IMR-90 (cell line): Measurements from ENCODE around the gene ESYT1. TPM values are rescaled to one million over a fixed set of nuclear protein-coding genes. Genes with fewer than 3 reads are reported as not detected.

ENCODE experiments used
- ATAC-seq: fragments of 200-7000 bp; cut with Tn5 transposase; 2 replicates; pipeline ENCODE4 v1.9.1; 2020; ENCODE audit warnings: low read depth, mild to moderate bottlenecking, moderate library complexity
- BruUV-seq: library from RNA; stranded (reverse); fragments of 400-500 nt; replicated peaks from 2 replicates; lab custom pipeline; 2021; lab: Mats Ljungman, UMichigan
- CTCF ChIA-PET: fragments of 300-600 bp; formaldehyde crosslinking; extraction: SDS; loops from one replicate; lab custom pipeline; 2021; ENCODE audit warnings: antibody characterized with exemption; lab: Yijun Ruan, JAX
- POLR2A ChIA-PET: fragments of 300-600 bp; sonication (Branson Sonifier 250); formaldehyde crosslinking; loops from one replicate; lab custom pipeline; 2022; ENCODE audit warnings: antibody characterized with exemption; ENCODE audit not compliant: unreplicated experiment; lab: Charles Lee
- DNase-seq: peaks from one replicate; pipeline ENCODE4 v3.0.0; 2013
- H2AFZ ChIP-seq: replicated peaks from 2 replicates; pipeline ENCODE3; 2013; ENCODE audit warnings: low read length, mild to moderate bottlenecking; ENCODE audit not compliant: poor library complexity
- H2AK5ac ChIP-seq: 2 replicates; pipeline ENCODE4 v1.6.1; 2013; ENCODE audit warnings: low read depth, low read length, inconsistent platforms
- H2AK9ac ChIP-seq: replicated peaks from 2 replicates; pipeline ENCODE3; 2013; ENCODE audit warnings: mild to moderate bottlenecking, low read depth, low read length, moderate library complexity; ENCODE audit not compliant: poor library complexity
- H2BK120ac ChIP-seq: 2 replicates; pipeline ENCODE4 v1.6.1; 2013; ENCODE audit warnings: low read depth, low read length, inconsistent platforms
- H2BK15ac ChIP-seq: 3 replicates; pipeline ENCODE4 v1.6.1; 2013; ENCODE audit warnings: low read depth, low read length, inconsistent platforms
- H2BK20ac ChIP-seq: 2 replicates; pipeline ENCODE4 v1.6.1; 2013; ENCODE audit warnings: low read depth, mild to moderate bottlenecking, inconsistent platforms, low read length, moderate library complexity
- H2BK5ac ChIP-seq: 2 replicates; pipeline ENCODE4 v1.6.1; 2013; ENCODE audit warnings: mild to moderate bottlenecking, low read depth, low read length, inconsistent platforms; ENCODE audit not compliant: poor library complexity, severe bottlenecking
- H3K14ac ChIP-seq: replicated peaks from 2 replicates; pipeline ENCODE4 v1.6.1; 2013; ENCODE audit warnings: low read depth, low read length, inconsistent platforms
- H3K18ac ChIP-seq: 2 replicates; pipeline ENCODE4 v1.6.1; 2013; ENCODE audit warnings: low read depth, low read length, control low read depth
- H3K23ac ChIP-seq: 2 replicates; pipeline ENCODE4 v1.6.1; 2013; ENCODE audit warnings: low read depth, low read length, inconsistent platforms
- H3K27ac ChIP-seq: 2 replicates; pipeline ENCODE4 v1.5.1; 2013; ENCODE audit warnings: mild to moderate bottlenecking, control low read depth, low read length; ENCODE audit not compliant: insufficient read depth
- H3K27me3 ChIP-seq: 2 replicates; pipeline ENCODE4 v1.6.1; 2013; ENCODE audit warnings: low read length; ENCODE audit not compliant: control insufficient read depth, insufficient read depth
- H3K36me3 ChIP-seq: 2 replicates; pipeline ENCODE4 v1.6.1; 2013; ENCODE audit warnings: low read length, mixed read lengths; ENCODE audit not compliant: control insufficient read depth, insufficient read depth
- H3K4ac ChIP-seq: 2 replicates; pipeline ENCODE4 v1.6.1; 2013; ENCODE audit warnings: low read depth, low read length, inconsistent platforms
- H3K4me1 ChIP-seq: 2 replicates; pipeline ENCODE4 v1.6.1; 2013; ENCODE audit warnings: low read length, mixed read lengths; ENCODE audit not compliant: control insufficient read depth, insufficient read depth
- H3K4me2 ChIP-seq: 2 replicates; pipeline ENCODE4 v1.6.1; 2013; ENCODE audit warnings: low read depth, mild to moderate bottlenecking, control low read depth, low read length, moderate library complexity
- H3K4me3 ChIP-seq: 2 replicates; pipeline ENCODE4 v1.5.1; 2013; ENCODE audit warnings: low read depth, mild to moderate bottlenecking, control low read depth, low read length, moderate library complexity; ENCODE audit not compliant: insufficient read depth
- H3K56ac ChIP-seq: 2 replicates; pipeline ENCODE4 v1.6.1; 2013; ENCODE audit warnings: low read length, inconsistent platforms; ENCODE audit not compliant: insufficient read depth; ENCODE audit errors: extremely low read depth
- H3K79me1 ChIP-seq, 2 experiments: 2 replicates each; pipeline ENCODE4 v1.6.1; 2013; ENCODE audit warnings: low read length in 2 of 2, inconsistent platforms in 1 of 2, low read depth in 1 of 2
- H3K9ac ChIP-seq: 2 replicates; pipeline ENCODE4 v1.6.1; 2013; ENCODE audit warnings: low read depth, low read length, control low read depth
- H3K9me1 ChIP-seq: 2 replicates; pipeline ENCODE4 v1.6.1; 2013; ENCODE audit warnings: low read length, inconsistent platforms; ENCODE audit not compliant: insufficient read depth
- H3K9me3 ChIP-seq: 2 replicates; pipeline ENCODE4 v1.6.1; 2013; ENCODE audit warnings: low read length; ENCODE audit not compliant: control insufficient read depth, insufficient read depth
- H4K20me1 ChIP-seq: 2 replicates; pipeline ENCODE4 v1.6.1; 2013; ENCODE audit warnings: low read length, inconsistent platforms; ENCODE audit not compliant: insufficient read depth
- H4K5ac ChIP-seq: 2 replicates; pipeline ENCODE4 v1.6.1; 2013; ENCODE audit warnings: mild to moderate bottlenecking, low read depth, low read length, control low read depth
- H4K8ac ChIP-seq, 2 experiments: 2 replicates each; pipeline ENCODE4 v1.6.1; 2013; ENCODE audit warnings: low read depth in 2 of 2, low read length in 2 of 2, control low read depth in 1 of 2, inconsistent platforms in 1 of 2
- H4K91ac ChIP-seq: 2 replicates; pipeline ENCODE4 v1.6.1; 2013; ENCODE audit warnings: low read depth, low read length, inconsistent platforms; ENCODE audit not compliant: insufficient read depth
- FOS ChIP-seq: fragments of 150-350 bp; IDR thresholded peaks from 2 replicates; pipeline ENCODE4 v1.6.1; 2016; ENCODE audit warnings: low read depth, low read length
- MAZ ChIP-seq: IDR thresholded peaks from 2 replicates; pipeline ENCODE4 v1.6.1; 2012; ENCODE audit warnings: low read depth, mild to moderate bottlenecking, low read length, improper control_type of control experiment, moderate library complexity, borderline replicate concordance
- RCOR1 ChIP-seq: IDR thresholded peaks from 2 replicates; pipeline ENCODE4 v1.6.1; 2012; ENCODE audit warnings: mild to moderate bottlenecking, low read length, improper control_type of control experiment; ENCODE audit not compliant: insufficient replicate concordance
- RFX5 ChIP-seq: IDR thresholded peaks from 2 replicates; pipeline ENCODE4 v1.8.0; 2012; ENCODE audit warnings: low read depth, mild to moderate bottlenecking, low read length, moderate library complexity
- WGBS, 2 experiments: methylation state at CpG; one replicate each; pipeline versions ENCODE4 v1.1.5 to v1.1.7; 2013; ENCODE audit warnings: missing lambda C conversion rate in 2 of 2; ENCODE audit not compliant: insufficient read length in 1 of 2; ENCODE audit errors: extremely low coverage in 2 of 2; 5-methylcytosine and 5-hydroxymethylcytosine counted together
- dilution Hi-C: fragments of 300-500 bp; cut with HindIII; formaldehyde crosslinking; loops from one replicate; pipeline ENCODE4 v1.14.3; 2018; ENCODE audit warnings: low sequenced_read_pairs; ENCODE audit not compliant: unreplicated experiment
- in situ Hi-C: fragments of 300-500 bp; cut with MboI; formaldehyde crosslinking; loops from 3 replicates; pipeline ENCODE4 v1.14.3; 2019; ENCODE audit warnings: low sequenced_read_pairs, inconsistent platforms, mixed read lengths
- intact Hi-C: fragments of 100-400 bp; cut with micrococcal nuclease; formaldehyde crosslinking; loops from 2 replicates; pipeline ENCODE4 v1.10.0; 2022
- polyA plus RNA-seq, 3 experiments: library from polyadenylated mRNA; depleted of rRNA; stranded (reverse); fragments of >200 nt; gene quantifications; 2 replicates each; pipeline ENCODE4 v1.2.3, GENCODE V29; 2012; ENCODE audit warnings: low replicate concordance in 1 of 3
- total RNA-seq: library from RNA; depleted of rRNA; stranded (reverse); fragments of >200 nt; gene quantifications from 2 replicates; pipeline ENCODE4 v1.2.3, GENCODE V29; 2012

Gene ESYT1
- total and polyA plus RNA-seq, 2 of the 4 experiments (the other 2 are of a cell fraction) = 150 to 153 TPM

- H2BK15ac ChIP-seq = no peak overlapping the region
- H3K14ac ChIP-seq = no peak overlapping the region
- ChIA-PET POLR2A (no interaction called here), CTCF (no interaction called here)
- 90% methylated on average over 2 of the region's 6 CpGs; no CpG with 5 or more reads in 1 of the 2 experiments for WGBS, 2 experiments
- no peaks in the 10 kb centered on the region for H3K4me1 ChIP-seq
- no peak overlapping the region for H2AK9ac ChIP-seq
- no peak overlapping the region for H3K18ac ChIP-seq
- DNase-seq = no peak
- H2BK5ac ChIP-seq = no peak overlapping the region
- no peak overlapping the region for H3K4me3 ChIP-seq
- dilution Hi-C loops (no loop called here), in situ Hi-C loops (no loop called here), intact Hi-C loops (no loop called here)
- H3K27ac ChIP-seq = no peak overlapping the region
- H3K56ac ChIP-seq = no peak overlapping the region
- no peaks in the 10 kb centered on the region for H4K20me1 ChIP-seq
- 0 out of 2 replicates have a peak, but pooled peaks cover 2% of the 10 kb centered on the region for H3K9me1 ChIP-seq
- no peaks in the 10 kb centered on the region for H3K79me1 ChIP-seq
- H4K91ac ChIP-seq = no peak overlapping the region
- H3K4me2 ChIP-seq = no peak overlapping the region
- no peak for ATAC-seq
- H2AK5ac ChIP-seq = no peak overlapping the region
- no peak overlapping the region for H2BK20ac ChIP-seq
- peaks cover 52% of the 10 kb centered on the region for H3K27me3 ChIP-seq
- H3K9me3 ChIP-seq = peaks cover 3% of the 10 kb centered on the region
- no peak overlapping the region for H2BK120ac ChIP-seq
- no TSS peak for BruUV-seq
- H3K23ac ChIP-seq = no peak overlapping the region
- no peak overlapping the region for H4K5ac ChIP-seq
- no peak overlapping the region for H2AFZ ChIP-seq
- TF ChIP-seq MAZ (no peak), RCOR1 (no peak), FOS (no peak), RFX5 (no peak)
- no peak overlapping the region for H4K8ac ChIP-seq
- no peak overlapping the region for H3K9ac ChIP-seq
- no peaks in the 10 kb centered on the region for H3K36me3 ChIP-seq
- no peak overlapping the region for H3K4ac ChIP-seq
These were observed 30.3 kb upstream of the ESYT1 start for GRCh38 chr12:56097738-56098137.
